ENCODE results near the gene C6.

- TF ChIP-seq POLR2A (IDR thresholded peaks at IDR 0.05) = no peak
- TF ChIP-seq, protein P1, sequence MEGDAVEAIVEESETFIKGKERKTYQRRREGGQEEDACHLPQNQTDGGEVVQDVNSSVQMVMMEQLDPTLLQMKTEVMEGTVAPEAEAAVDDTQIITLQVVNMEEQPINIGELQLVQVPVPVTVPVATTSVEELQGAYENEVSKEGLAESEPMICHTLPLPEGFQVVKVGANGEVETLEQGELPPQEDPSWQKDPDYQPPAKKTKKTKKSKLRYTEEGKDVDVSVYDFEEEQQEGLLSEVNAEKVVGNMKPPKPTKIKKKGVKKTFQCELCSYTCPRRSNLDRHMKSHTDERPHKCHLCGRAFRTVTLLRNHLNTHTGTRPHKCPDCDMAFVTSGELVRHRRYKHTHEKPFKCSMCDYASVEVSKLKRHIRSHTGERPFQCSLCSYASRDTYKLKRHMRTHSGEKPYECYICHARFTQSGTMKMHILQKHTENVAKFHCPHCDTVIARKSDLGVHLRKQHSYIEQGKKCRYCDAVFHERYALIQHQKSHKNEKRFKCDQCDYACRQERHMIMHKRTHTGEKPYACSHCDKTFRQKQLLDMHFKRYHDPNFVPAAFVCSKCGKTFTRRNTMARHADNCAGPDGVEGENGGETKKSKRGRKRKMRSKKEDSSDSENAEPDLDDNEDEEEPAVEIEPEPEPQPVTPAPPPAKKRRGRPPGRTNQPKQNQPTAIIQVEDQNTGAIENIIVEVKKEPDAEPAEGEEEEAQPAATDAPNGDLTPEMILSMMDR (IDR thresholded peaks at IDR 0.05) = no peak
These were observed 27.1 kb upstream of the C6 start for GRCh38 chr5:41240390-41240789.

Data from body of pancreas (tissue), 4 donors.